Gastrocnemius medialis (tissue), 4 donors: ENCODE results near the gene SPOCD1.

ENCODE experiments used
- POLR2A ChIP-seq, 2 donors: fragments of 450-650 bp; IDR thresholded peaks; one replicate each; pipeline ENCODE4 v1.6.1; 2017; ENCODE audit warnings: antibody characterized with exemption in 2 of 2, mild to moderate bottlenecking in 2 of 2, moderate library complexity in 2 of 2
- TF ChIP-seq, protein P1 (sequence below), 5 experiments: fragments of 450-650 bp in 3 of 5; fragments of 200-600 bp in 2 of 5; sonication (generic) in 2 of 5; IDR thresholded peaks in 4 of 5; conservative IDR thresholded peaks in 1 of 5; 1 replicate in 4 of 5; 2 replicates in 1 of 5; pipeline ENCODE4 v1.5.1; 2016 to 2019; ENCODE audit warnings: antibody characterized with exemption in 5 of 5, mild to moderate bottlenecking in 3 of 5, moderate library complexity in 3 of 5

DNA sequence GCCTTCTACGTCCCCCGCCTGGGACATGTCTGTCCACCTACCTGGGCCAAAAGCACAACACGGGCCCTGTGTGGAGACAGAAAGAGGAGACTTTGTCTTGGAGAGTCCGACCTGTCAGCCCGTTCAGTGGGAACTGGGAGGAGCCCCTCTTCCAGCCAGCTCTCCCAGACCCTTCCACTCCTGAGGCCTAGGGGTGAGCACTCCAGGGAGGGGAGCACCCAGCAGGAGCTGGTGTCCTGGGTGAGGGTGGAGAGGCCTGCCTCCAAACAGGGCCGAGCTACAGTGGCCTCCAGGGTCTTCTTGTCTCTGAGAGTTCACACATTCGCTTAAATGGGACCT, 546 bp downstream of the SPOCD1 start:
- no peak for TF ChIP-seq POLR2A (IDR thresholded peaks at IDR 0.05)
- TF ChIP-seq, protein P1, sequence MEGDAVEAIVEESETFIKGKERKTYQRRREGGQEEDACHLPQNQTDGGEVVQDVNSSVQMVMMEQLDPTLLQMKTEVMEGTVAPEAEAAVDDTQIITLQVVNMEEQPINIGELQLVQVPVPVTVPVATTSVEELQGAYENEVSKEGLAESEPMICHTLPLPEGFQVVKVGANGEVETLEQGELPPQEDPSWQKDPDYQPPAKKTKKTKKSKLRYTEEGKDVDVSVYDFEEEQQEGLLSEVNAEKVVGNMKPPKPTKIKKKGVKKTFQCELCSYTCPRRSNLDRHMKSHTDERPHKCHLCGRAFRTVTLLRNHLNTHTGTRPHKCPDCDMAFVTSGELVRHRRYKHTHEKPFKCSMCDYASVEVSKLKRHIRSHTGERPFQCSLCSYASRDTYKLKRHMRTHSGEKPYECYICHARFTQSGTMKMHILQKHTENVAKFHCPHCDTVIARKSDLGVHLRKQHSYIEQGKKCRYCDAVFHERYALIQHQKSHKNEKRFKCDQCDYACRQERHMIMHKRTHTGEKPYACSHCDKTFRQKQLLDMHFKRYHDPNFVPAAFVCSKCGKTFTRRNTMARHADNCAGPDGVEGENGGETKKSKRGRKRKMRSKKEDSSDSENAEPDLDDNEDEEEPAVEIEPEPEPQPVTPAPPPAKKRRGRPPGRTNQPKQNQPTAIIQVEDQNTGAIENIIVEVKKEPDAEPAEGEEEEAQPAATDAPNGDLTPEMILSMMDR (IDR thresholded peaks at IDR 0.05 in 4 of 5, conservative IDR thresholded peaks at IDR 0.05 in 1 of 5), result no peak
